HCT116 (cell line): Measurements from ENCODE around the gene PIK3C3. TPM values are rescaled to one million over a fixed set of nuclear protein-coding genes. Genes with fewer than 3 reads are reported as not detected.

Experiments used
- ATAC-seq: fragments of 200-7000 bp; cut with Tn5 transposase; 2 replicates; pipeline ENCODE4 v1.9.1; 2020; ENCODE audit warnings: mild to moderate bottlenecking, moderate library complexity
- BruUV-seq: library from RNA; stranded (reverse); fragments of 400-500 nt; replicated peaks from 2 replicates; lab custom pipeline; 2021; lab: Mats Ljungman, UMichigan
- CTCF ChIA-PET: fragments of 300-600 bp; sonication (Branson Sonifier 250); formaldehyde crosslinking; loops from one replicate; lab custom pipeline; 2021; ENCODE audit warnings: antibody characterized with exemption; lab: Charles Lee
- POLR2A ChIA-PET: fragments of 300-600, 350-600 bp; sonication (Branson Sonifier 250); formaldehyde crosslinking; loops from one replicate; lab custom pipeline; 2021; ENCODE audit warnings: antibody characterized with exemption; lab: Charles Lee
- RAD21 ChIA-PET, 2 experiments: fragments of 300-600 bp; sonication (Branson Sonifier 250); formaldehyde crosslinking; loops; one replicate each; lab custom pipeline; 2023; ENCODE audit warnings: low total read pairs in 2 of 2; ENCODE audit not compliant: uncharacterized antibody in 2 of 2, unreplicated experiment in 2 of 2, low non-redundant PET in 1 of 2; lab: Charles Lee
- DNase-seq: peaks from one replicate; pipeline ENCODE4 v3.0.0-alpha.2; 2010; ENCODE audit warnings: low read depth, low spot score
- H2AFZ ChIP-seq: fragments of 200-600 bp; shearing (Covaris generic), sonication (generic); 2 replicates; pipeline ENCODE4 v1.6.1; 2017; ENCODE audit warnings: low read depth, mixed run types, mixed read lengths, antibody characterized with exemption, low read length; ENCODE audit not compliant: poor library complexity, severe bottlenecking
- H3K27ac ChIP-seq: 2 replicates; pipeline ENCODE4 v1.5.1; 2012; ENCODE audit warnings: low read depth, low read length
- H3K27me3 ChIP-seq: fragments of 200-600 bp; sonication (generic); 2 replicates; pipeline ENCODE4 v1.6.1; 2016; ENCODE audit warnings: mixed run types, low read length, mixed read lengths; ENCODE audit not compliant: insufficient read depth
- H3K36me3 ChIP-seq, 2 experiments: fragments of 200-500 bp in 1 of 2; fragments of 200-600 bp in 1 of 2; sonication (Bioruptor generic) in 1 of 2; sonication (generic) in 1 of 2; 2 replicates each; pipeline versions ENCODE4 v1.5.1 to v1.6.1; 2014 to 2016; ENCODE audit warnings: low read length in 2 of 2, inconsistent platforms in 1 of 2, mixed read lengths in 1 of 2, mixed run types in 1 of 2; ENCODE audit not compliant: insufficient read depth in 2 of 2, control insufficient read depth in 1 of 2
- H3K4me1 ChIP-seq, 2 experiments: fragments of 200-600 bp in 1 of 2; sonication (generic) in 1 of 2; 2 replicates each; pipeline versions ENCODE4 v1.5.1 to v1.6.1; 2012 to 2017; ENCODE audit warnings: low read length in 2 of 2, inconsistent platforms in 1 of 2, mild to moderate bottlenecking in 1 of 2, mixed read lengths in 1 of 2, mixed run types in 1 of 2, moderate library complexity in 1 of 2; ENCODE audit not compliant: insufficient read depth in 2 of 2, control insufficient read depth in 1 of 2
- H3K4me2 ChIP-seq: fragments of 200-600 bp; sonication (generic); 2 replicates; pipeline ENCODE4 v1.6.1; 2017; ENCODE audit warnings: mixed run types, low read length, mixed read lengths
- H3K4me3 ChIP-seq, 2 experiments: fragments of 200-600 bp in 1 of 2; sonication (generic) in 1 of 2; replicated peaks in 1 of 2; 2 replicates each; pipeline ENCODE4 v1.5.1; 2011 to 2016; ENCODE audit warnings: low read length in 2 of 2, control low read depth in 1 of 2, low read depth in 1 of 2, mild to moderate bottlenecking in 1 of 2, mixed read lengths in 1 of 2, mixed run types in 1 of 2
- H3K79me2 ChIP-seq: fragments of 200-600 bp; sonication (generic); 2 replicates; pipeline ENCODE4 v1.6.1; 2017; ENCODE audit warnings: mild to moderate bottlenecking, mixed run types, low read length, moderate library complexity, mixed read lengths; ENCODE audit not compliant: insufficient read depth
- H3K9ac ChIP-seq: fragments of 200-600 bp; sonication (generic); 2 replicates; pipeline ENCODE4 v1.6.1; 2016; ENCODE audit warnings: low read length, mixed read lengths
- H3K9me2 ChIP-seq: fragments of 200-600 bp; sonication (generic), shearing (Covaris generic); 2 replicates; pipeline ENCODE4 v1.6.1; 2017; ENCODE audit warnings: mixed run types, mild to moderate bottlenecking, moderate library complexity; ENCODE audit not compliant: insufficient read depth
- H3K9me3 ChIP-seq, 2 experiments: fragments of 200-500 bp in 1 of 2; fragments of 200-600 bp in 1 of 2; sonication (Bioruptor generic) in 1 of 2; sonication (generic) in 1 of 2; 2 replicates each; pipeline ENCODE4 v1.6.1; 2014 to 2017; ENCODE audit warnings: low read length in 2 of 2, mixed read lengths in 2 of 2, inconsistent platforms in 1 of 2, low read depth in 1 of 2, mild to moderate bottlenecking in 1 of 2, mixed run types in 1 of 2, moderate library complexity in 1 of 2; ENCODE audit not compliant: control insufficient read depth in 1 of 2, insufficient read depth in 1 of 2
- H4K20me1 ChIP-seq: fragments of 200-600 bp; sonication (generic), shearing (Covaris generic); 2 replicates; pipeline ENCODE4 v1.6.1; 2017; ENCODE audit warnings: mixed run types, mild to moderate bottlenecking, moderate library complexity; ENCODE audit not compliant: insufficient read depth
- ATF3 ChIP-seq: IDR thresholded peaks from 2 replicates; pipeline ENCODE4 v1.6.1; 2012
- CBX3 ChIP-seq: IDR thresholded peaks from 2 replicates; pipeline ENCODE4 v1.6.1; 2012; ENCODE audit warnings: low read depth
- CEBPB ChIP-seq: IDR thresholded peaks from 2 replicates; pipeline ENCODE4 v1.6.1; 2012; ENCODE audit warnings: low read depth
- EGR1 ChIP-seq: IDR thresholded peaks from 2 replicates; pipeline ENCODE4 v1.6.1; 2012; ENCODE audit warnings: low read depth
- ELF1 ChIP-seq: IDR thresholded peaks from 2 replicates; pipeline ENCODE4 v1.6.1; 2012; ENCODE audit warnings: low read depth, borderline replicate concordance
- EZH2 ChIP-seq: fragments of 200-600 bp; sonication (generic); IDR thresholded peaks from 2 replicates; pipeline ENCODE4 v1.6.1; 2017; ENCODE audit warnings: antibody characterized with exemption, mixed run types
- EZH2phosphoT487 ChIP-seq: fragments of 200-600 bp; IDR thresholded peaks from 2 replicates; pipeline ENCODE4 v1.6.1; 2018; ENCODE audit warnings: antibody characterized with exemption, borderline replicate concordance
- FOSL1 ChIP-seq: IDR thresholded peaks from 2 replicates; pipeline ENCODE4 v1.6.1; 2012; ENCODE audit warnings: low read depth
- JUND ChIP-seq: IDR thresholded peaks from 2 replicates; pipeline ENCODE4 v1.6.1; 2012
- POLR2A ChIP-seq: IDR thresholded peaks from 2 replicates; pipeline ENCODE4 v1.7.0; 2011; ENCODE audit warnings: borderline replicate concordance; ENCODE audit not compliant: insufficient read depth, insufficient read length; ENCODE audit errors: extremely low read depth
- POLR2AphosphoS5 ChIP-seq: IDR thresholded peaks from 2 replicates; pipeline ENCODE4 v1.6.1; 2011; ENCODE audit warnings: mild to moderate bottlenecking, low read depth, low read length, moderate library complexity
- REST ChIP-seq: IDR thresholded peaks from 2 replicates; pipeline ENCODE4 v1.6.1; 2012; ENCODE audit warnings: low read depth
- SIN3A ChIP-seq: IDR thresholded peaks from 2 replicates; pipeline ENCODE4 v1.6.1; 2012; ENCODE audit warnings: low read depth
- SP1 ChIP-seq: IDR thresholded peaks from 2 replicates; pipeline ENCODE4 v1.6.1; 2012; ENCODE audit warnings: low read depth
- TCF7L2 ChIP-seq: IDR thresholded peaks from 2 replicates; pipeline ENCODE4 v1.7.0; 2011; ENCODE audit warnings: borderline replicate concordance, inconsistent platforms; ENCODE audit not compliant: insufficient read depth, insufficient read length; ENCODE audit errors: extremely low read depth
- YY1 ChIP-seq: IDR thresholded peaks from 2 replicates; pipeline ENCODE4 v1.6.1; 2011; ENCODE audit warnings: low read length, low read depth, moderate library complexity, mild to moderate bottlenecking; ENCODE audit not compliant: insufficient replicate concordance; ENCODE audit errors: extremely low read depth
- ZFX ChIP-seq: fragments of 450-650 bp; IDR thresholded peaks from 2 replicates; pipeline ENCODE4 v1.6.1; 2017
- ZNF274 ChIP-seq: fragments of 200-500 bp; sonication (Bioruptor generic); IDR thresholded peaks from 2 replicates; pipeline ENCODE4 v1.6.1; 2014; ENCODE audit warnings: mild to moderate bottlenecking, low read depth, low read length, inconsistent platforms
- intact Hi-C: fragments of 100-400 bp; cut with micrococcal nuclease; formaldehyde crosslinking; loops from 2 replicates; pipeline ENCODE4 v1.10.0; 2022
- total RNA-seq: library from RNA; stranded (reverse); gene quantifications from one replicate; pipeline ENCODE4 v1.2.1, GENCODE V29; 2021; ENCODE audit not compliant: unreplicated experiment
- TF ChIP-seq, protein P1 (sequence below): IDR thresholded peaks from 2 replicates; pipeline ENCODE4 v1.6.1; 2011; ENCODE audit warnings: mild to moderate bottlenecking, low read length, moderate library complexity; ENCODE audit not compliant: insufficient replicate concordance; ENCODE audit errors: extremely low read depth
- TF ChIP-seq, protein P2 (sequence below): IDR thresholded peaks from 2 replicates; pipeline ENCODE4 v1.6.1; 2012

Gene PIK3C3
- total RNA-seq, 1 experiment from 2014 or later = 40.4 TPM

- no peak for DNase-seq
- CTCF ChIA-PET = no interaction called here
- H3K4me2 ChIP-seq = no peak overlapping the region
- H3K9ac ChIP-seq = no peak overlapping the region
- H3K9me2 ChIP-seq = no peaks in the 10 kb centered on the region
- no peaks in the 10 kb centered on the region for H3K79me2 ChIP-seq
- TF ChIP-seq, protein P1, sequence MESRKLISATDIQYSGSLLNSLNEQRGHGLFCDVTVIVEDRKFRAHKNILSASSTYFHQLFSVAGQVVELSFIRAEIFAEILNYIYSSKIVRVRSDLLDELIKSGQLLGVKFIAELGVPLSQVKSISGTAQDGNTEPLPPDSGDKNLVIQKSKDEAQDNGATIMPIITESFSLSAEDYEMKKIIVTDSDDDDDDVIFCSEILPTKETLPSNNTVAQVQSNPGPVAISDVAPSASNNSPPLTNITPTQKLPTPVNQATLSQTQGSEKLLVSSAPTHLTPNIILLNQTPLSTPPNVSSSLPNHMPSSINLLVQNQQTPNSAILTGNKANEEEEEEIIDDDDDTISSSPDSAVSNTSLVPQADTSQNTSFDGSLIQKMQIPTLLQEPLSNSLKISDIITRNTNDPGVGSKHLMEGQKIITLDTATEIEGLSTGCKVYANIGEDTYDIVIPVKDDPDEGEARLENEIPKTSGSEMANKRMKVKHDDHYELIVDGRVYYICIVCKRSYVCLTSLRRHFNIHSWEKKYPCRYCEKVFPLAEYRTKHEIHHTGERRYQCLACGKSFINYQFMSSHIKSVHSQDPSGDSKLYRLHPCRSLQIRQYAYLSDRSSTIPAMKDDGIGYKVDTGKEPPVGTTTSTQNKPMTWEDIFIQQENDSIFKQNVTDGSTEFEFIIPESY = no peak
- TF ChIP-seq TCF7L2 (no peak), CBX3 (no peak), ZFX (no peak), FOSL1 (no peak), EZH2 (no peak), POLR2AphosphoS5 (no peak), POLR2A (no peak), SIN3A (no peak), ATF3 (no peak), SP1 (no peak), JUND (no peak), ZNF274 (no peak), EZH2phosphoT487 (no peak), ELF1 (no peak), EGR1 (no peak), CEBPB (no peak), YY1 (no peak), REST (no peak)
- TF ChIP-seq, protein P2, sequence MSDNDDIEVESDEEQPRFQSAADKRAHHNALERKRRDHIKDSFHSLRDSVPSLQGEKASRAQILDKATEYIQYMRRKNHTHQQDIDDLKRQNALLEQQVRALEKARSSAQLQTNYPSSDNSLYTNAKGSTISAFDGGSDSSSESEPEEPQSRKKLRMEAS = no peak
- TF ChIP-seq, all 23 proteins: peak for 0
- Histone ChIP-seq H3K4me3 (no peak overlapping the region), H3K27me3 (no peaks in the 10 kb centered on the region), H2AFZ (no peak overlapping the region), H3K4me1 (no peaks in the 10 kb centered on the region), H3K36me3 (no peaks in the 10 kb centered on the region), H3K9me3 (no peaks in the 10 kb centered on the region), H4K20me1 (no peaks in the 10 kb centered on the region), H3K27ac (no peak overlapping the region)
- intact Hi-C loops = no loop called here
- ChIA-PET POLR2A (no interaction called here), RAD21 (no interaction called here)
- ATAC-seq = no peak
- no TSS peak for BruUV-seq
Measured at GRCh38 chr18:41982942-41983660, 28.1 kb downstream of the PIK3C3 start.
